GM12892 (cell line): ENCODE measurements around the gene GYPC.

ENCODE experiments used
- POLR2A ChIP-seq: IDR thresholded peaks from 2 replicates; pipeline ENCODE4 v1.6.1; 2011; ENCODE audit warnings: low read depth, low read length, control low read depth
- POLR2AphosphoS5 ChIP-seq: IDR thresholded peaks from 2 replicates; pipeline ENCODE4 v1.6.1; 2011; ENCODE audit warnings: low read depth, low read length, control low read depth
- TAF1 ChIP-seq: IDR thresholded peaks from 2 replicates; pipeline ENCODE4 v1.6.1; 2011; ENCODE audit warnings: low read depth, mild to moderate bottlenecking, control low read depth, low read length, borderline replicate concordance

DNA sequence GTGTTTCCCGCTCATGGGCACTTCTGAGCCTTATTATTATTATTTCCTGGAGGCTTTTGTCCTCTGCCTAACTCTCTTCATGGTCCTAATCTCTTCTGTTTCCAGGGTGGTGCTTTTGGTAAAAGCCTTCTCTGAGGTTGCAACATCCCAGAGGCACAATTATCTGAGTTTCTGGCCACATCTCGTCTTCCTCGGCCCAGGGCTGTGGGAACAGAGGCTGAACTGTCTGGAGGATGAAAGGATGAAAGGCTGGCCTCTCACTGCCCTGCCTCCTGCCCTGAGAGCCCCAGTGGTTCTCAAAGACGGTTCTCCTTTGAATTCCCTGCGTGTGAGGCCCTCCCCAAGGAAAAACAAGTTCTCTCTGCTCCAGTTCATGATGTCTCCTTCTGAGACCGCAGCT, 13.8 kb downstream of the GYPC start:
- TF ChIP-seq POLR2A = no peak
- no peak for TF ChIP-seq POLR2AphosphoS5
- no peak for TF ChIP-seq TAF1
